Activated T-helper 1 cell treated with Interleukin-2 at 50 U/mL for 16 hours (primary cell): ENCODE results near the gene TMOD4.

Experiments used
- DNase-seq: peaks from one replicate; pipeline ENCODE4 v3.0.0-alpha.2; 2020; ENCODE audit warnings: low read depth

Gene TMOD4

GRCh38 chr1:151142411-151143056, 33.2 kb downstream of the TMOD4 start:
- DNase-seq: no peak

- DNase-seq: no peak
Measured at GRCh38 chr1:151137789-151138188, 38.0 kb downstream of the TMOD4 start.

GRCh38 chr1:151135433-151136385, 40.1 kb downstream of the TMOD4 start:
- no peak for DNase-seq

- DNase-seq: no peak
Measured at GRCh38 chr1:151134991-151135390, 40.8 kb downstream of the TMOD4 start.

GRCh38 chr1:151134396-151134795, 41.4 kb downstream of the TMOD4 start:
- no peak for DNase-seq

GRCh38 chr1:151133018-151133806, 42.6 kb downstream of the TMOD4 start:
- no peak for DNase-seq

- no peak for DNase-seq
Measured at GRCh38 chr1:151132335-151133017, 43.3 kb downstream of the TMOD4 start.

- DNase-seq: no peak
Measured at GRCh38 chr1:151131701-151132334, 44.0 kb downstream of the TMOD4 start.

GRCh38 chr1:151130987-151131586, 44.7 kb downstream of the TMOD4 start:
- DNase-seq: peak; percentile 53

- DNase-seq: no peak
Measured at GRCh38 chr1:151128800-151129199, 47.0 kb downstream of the TMOD4 start.

- no peak for DNase-seq
Measured at GRCh38 chr1:151124763-151125403, 50.9 kb downstream of the TMOD4 start.
